Stimulated activated CD4-positive, alpha-beta T cell treated with anti-CD3 and anti-CD28 coated beads, Interleukin-2, amount 100 ng/mL, for 24 hours (primary cell): ENCODE data around the gene CCDC148.

ENCODE experiments used
- DNase-seq, 2 donors: peaks; one replicate each; pipeline ENCODE4 v3.0.0-alpha.2; 2020

Gene CCDC148

GRCh38 chr2:158456309-158457066 is at the start of gene CCDC148, which contains the start of gene PKP4:
Gene CCDC148 (minus strand): TSS chr2:158456753. CDS start chr2:158456439, 314 bp downstream.
Gene PKP4 (plus strand): TSS chr2:158456952. CDS start chr2:158533185, 76,233 bp downstream.
- DNase-seq = peak; percentile 87 to 89

- DNase-seq = no peak
Observed at GRCh38 chr2:158505448-158505934, 48.9 kb upstream of the CCDC148 start.

- DNase-seq = no peak
Observed at GRCh38 chr2:158504088-158504487, 47.5 kb upstream of the CCDC148 start.

- no peak for DNase-seq
Observed at GRCh38 chr2:158502974-158503373, 46.4 kb upstream of the CCDC148 start.

GRCh38 chr2:158501301-158501700 is 44.7 kb upstream of the CCDC148 start:
- DNase-seq = no peak

GRCh38 chr2:158500333-158500732 is 43.8 kb upstream of the CCDC148 start:
- no peak for DNase-seq

GRCh38 chr2:158499383-158499782 is 42.8 kb upstream of the CCDC148 start:
- DNase-seq = no peak

- DNase-seq = no peak
Observed at GRCh38 chr2:158498749-158499136, 42.2 kb upstream of the CCDC148 start.

GRCh38 chr2:158498043-158498748 is 41.6 kb upstream of the CCDC148 start:
- no peak for DNase-seq

- DNase-seq = no peak
Observed at GRCh38 chr2:158497486-158497885, 40.9 kb upstream of the CCDC148 start.

- DNase-seq = no peak
Observed at GRCh38 chr2:158496986-158497385, 40.4 kb upstream of the CCDC148 start.

- DNase-seq = no peak
Observed at GRCh38 chr2:158495175-158495574, 38.6 kb upstream of the CCDC148 start.

GRCh38 chr2:158493458-158493857 is 36.9 kb upstream of the CCDC148 start:
- no peak for DNase-seq

GRCh38 chr2:158491072-158491471 is 34.5 kb upstream of the CCDC148 start:
- no peak for DNase-seq

GRCh38 chr2:158489366-158490112 is 33.0 kb upstream of the CCDC148 start:
- no peak for DNase-seq

- no peak for DNase-seq
Observed at GRCh38 chr2:158488442-158489216, 32.1 kb upstream of the CCDC148 start.

GRCh38 chr2:158487419-158487818 is 30.9 kb upstream of the CCDC148 start:
- DNase-seq = no peak

GRCh38 chr2:158486970-158487325 is 30.4 kb upstream of the CCDC148 start:
- DNase-seq = no peak

- no peak for DNase-seq
Observed at GRCh38 chr2:158486150-158486969, 29.8 kb upstream of the CCDC148 start.

GRCh38 chr2:158484892-158485556 is 28.5 kb upstream of the CCDC148 start:
- DNase-seq = no peak

GRCh38 chr2:158482594-158482993 is 26.0 kb upstream of the CCDC148 start:
- DNase-seq = no peak
